ENCODE measurements around the gene POLRMT.

- TF ChIP-seq CTCF (IDR thresholded peaks at IDR 0.05) (no peak), POLR2A (IDR thresholded peaks at IDR 0.05) (no peak), EP300 (IDR thresholded peaks at IDR 0.05) (no peak), POLR2AphosphoS5 (IDR thresholded peaks at IDR 0.05) (no peak)
These were observed 15.6 kb downstream of the POLRMT start for GRCh38 chr19:617551-618246.
